ENCODE data around the gene SMPD4. TPM values are rescaled to one million over a fixed set of nuclear protein-coding genes. Genes with fewer than 3 reads are reported as not detected.
"Not testable (repeated sequence)": the region's sequence is repeated elsewhere in the genome, so short reads cannot be mapped to it uniquely, and the experiment has no call there.

Gene SMPD4
- total and polyA plus RNA-seq, 2 of the 13 experiments (the other 11 are each of a cell fraction or from before 2014, with no cell fraction given), result 63.2 to 70.5 TPM

DNA sequence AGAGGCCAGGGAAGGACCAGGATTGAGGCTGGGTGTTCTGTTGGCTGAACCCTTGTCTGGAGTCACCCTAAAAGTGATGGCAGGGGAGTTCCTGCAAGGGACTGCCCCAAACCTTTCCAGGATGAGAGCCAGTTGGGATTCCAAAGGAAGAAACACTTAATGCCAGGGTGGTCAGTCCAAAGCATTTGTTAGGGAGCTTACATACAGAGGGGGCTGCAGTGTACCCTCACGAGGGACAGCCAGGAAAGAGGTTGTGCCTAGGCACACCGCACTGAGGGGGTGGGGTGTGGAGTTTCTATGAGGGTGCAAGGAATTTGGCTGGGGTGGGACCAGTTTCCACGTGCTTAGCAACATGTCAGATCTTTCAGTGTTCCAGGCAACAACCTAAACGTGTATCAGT is 7.6 kb upstream of the SMPD4 start:
- 96% methylated on average over 2 of the region's 4 CpGs for WGBS (ENCODE audit: low lambda C conversion rate)

DNA sequence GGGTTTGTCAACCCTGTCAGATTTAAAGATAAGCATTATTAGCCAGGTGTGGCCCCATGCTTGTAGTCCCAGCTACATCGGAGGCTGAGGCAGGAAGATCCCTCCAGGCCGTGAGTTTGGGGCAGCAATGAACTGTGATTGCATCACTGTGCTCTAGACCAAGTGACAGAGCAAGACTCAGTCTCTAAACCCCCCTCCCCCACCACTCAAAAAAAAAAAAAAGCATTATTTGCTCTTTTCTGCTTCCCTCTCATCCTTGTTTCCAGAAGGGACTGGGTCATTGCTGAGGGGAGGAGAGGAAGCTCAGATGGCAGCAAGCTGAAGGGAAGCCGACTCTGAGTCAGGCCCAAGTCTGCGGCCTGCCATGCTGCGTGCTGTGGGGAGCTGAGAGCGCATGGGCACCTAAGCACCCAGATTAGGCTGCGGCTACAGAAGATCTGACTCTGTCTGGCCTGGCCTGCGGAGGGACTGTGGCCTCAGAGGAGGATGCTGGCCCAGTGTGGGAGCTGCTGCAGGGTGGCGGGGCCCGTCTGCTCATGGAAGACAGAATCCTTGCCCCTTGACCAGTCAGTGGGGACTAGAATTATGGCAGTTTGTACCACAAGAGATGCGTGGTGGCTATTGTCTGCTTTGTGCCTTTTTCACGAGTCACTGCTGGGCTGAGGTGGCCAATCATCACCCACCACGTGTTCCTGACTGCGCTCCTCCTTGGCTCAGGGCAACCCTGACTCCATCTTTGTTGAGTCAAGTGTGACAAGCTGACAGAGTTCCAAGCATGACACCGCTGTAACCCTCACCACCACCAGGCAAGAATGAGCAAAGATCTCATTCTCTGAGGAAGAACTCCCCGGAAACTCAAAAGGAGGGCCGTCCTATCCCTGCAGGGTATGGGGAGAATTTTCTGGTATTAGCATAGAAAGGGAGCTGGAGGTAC is 6.7 kb upstream of the SMPD4 start:
- H3K27me3 ChIP-seq (ENCODE audit: control insufficient read depth in 1 of 2, insufficient read depth in 2 of 2, low read length in 2 of 2); CTCF ChIA-PET (ENCODE audit: low intra/inter-chr PET ratio, low total read pairs); ATAC-seq; H3K9ac ChIP-seq (ENCODE audit: insufficient read depth, low read depth, low read length); H3K4me2 ChIP-seq (ENCODE audit: low read depth, low read length); H4K20me1 ChIP-seq (ENCODE audit: insufficient read depth, low read length); BruUV-seq (replicated peaks); H2AFZ ChIP-seq (ENCODE audit: low read length); H3K4me3 ChIP-seq (replicated peaks in 1 of 3; ENCODE audit: insufficient read depth in 1 of 3, low read depth in 2 of 3, low read length in 3 of 3); H3K9me3 ChIP-seq (ENCODE audit: low read length); H3K36me3 ChIP-seq (replicated peaks in 1 of 2; ENCODE audit: control insufficient read depth in 1 of 2, insufficient read depth in 2 of 2, low read length in 2 of 2); intact Hi-C loops (cut with micrococcal nuclease; ENCODE audit: unreplicated experiment); H3K27ac ChIP-seq (ENCODE audit: extremely low read length, insufficient read depth, low read length): not testable (repeated sequence)
- POLR2A ChIA-PET, result interaction anchor here (0.6 to 2.7 kb wide), 2 partner anchors 19 to 1299 kb away, joined by 3 to 11 read pairs; no protein-coding TSS in a partner anchor
- WGBS (ENCODE audit: low lambda C conversion rate), result 94% methylated on average over 15 of the region's 17 CpGs
- Histone ChIP-seq H3K4me1 (ENCODE audit: insufficient read depth, low read length) (peaks cover 30% of the 10 kb centered on the region), H3K79me2 (ENCODE audit: insufficient read depth, low read length) (peaks cover 16% of the 10 kb centered on the region)
- FAIRE-seq (peak; percentile 66), DNase-seq (ENCODE audit: low spot score) (peak; percentile 39)
- in situ Hi-C loops (cut with HindIII; ENCODE audit: extremely low pct_ligation_motif_present, low pct_unique_long_range_greater_than_20kb), result loop anchor here (25.0 kb wide), 1 partner anchor 1299 kb away; the partner anchor contains the start of genes MZT2A and TUBA3D
- TF ChIP-seq, protein P1, sequence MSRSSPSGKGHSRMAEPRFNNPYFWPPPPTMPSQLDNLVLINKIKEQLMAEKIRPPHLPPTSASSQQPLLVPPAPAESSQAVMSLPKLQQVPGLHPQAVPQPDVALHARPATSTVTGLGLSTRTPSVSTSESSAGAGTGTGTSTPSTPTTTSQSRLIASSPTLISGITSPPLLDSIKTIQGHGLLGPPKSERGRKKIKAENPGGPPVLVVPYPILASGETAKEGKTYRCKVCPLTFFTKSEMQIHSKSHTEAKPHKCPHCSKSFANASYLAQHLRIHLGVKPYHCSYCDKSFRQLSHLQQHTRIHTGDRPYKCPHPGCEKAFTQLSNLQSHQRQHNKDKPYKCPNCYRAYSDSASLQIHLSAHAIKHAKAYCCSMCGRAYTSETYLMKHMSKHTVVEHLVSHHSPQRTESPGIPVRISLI (CRISPR knock-in tag; IDR thresholded peaks at IDR 0.05; ENCODE audit: borderline replicate concordance), result peak; percentile 58; the same call in 1 of the 2 replicates
- TF ChIP-seq, protein P2, sequence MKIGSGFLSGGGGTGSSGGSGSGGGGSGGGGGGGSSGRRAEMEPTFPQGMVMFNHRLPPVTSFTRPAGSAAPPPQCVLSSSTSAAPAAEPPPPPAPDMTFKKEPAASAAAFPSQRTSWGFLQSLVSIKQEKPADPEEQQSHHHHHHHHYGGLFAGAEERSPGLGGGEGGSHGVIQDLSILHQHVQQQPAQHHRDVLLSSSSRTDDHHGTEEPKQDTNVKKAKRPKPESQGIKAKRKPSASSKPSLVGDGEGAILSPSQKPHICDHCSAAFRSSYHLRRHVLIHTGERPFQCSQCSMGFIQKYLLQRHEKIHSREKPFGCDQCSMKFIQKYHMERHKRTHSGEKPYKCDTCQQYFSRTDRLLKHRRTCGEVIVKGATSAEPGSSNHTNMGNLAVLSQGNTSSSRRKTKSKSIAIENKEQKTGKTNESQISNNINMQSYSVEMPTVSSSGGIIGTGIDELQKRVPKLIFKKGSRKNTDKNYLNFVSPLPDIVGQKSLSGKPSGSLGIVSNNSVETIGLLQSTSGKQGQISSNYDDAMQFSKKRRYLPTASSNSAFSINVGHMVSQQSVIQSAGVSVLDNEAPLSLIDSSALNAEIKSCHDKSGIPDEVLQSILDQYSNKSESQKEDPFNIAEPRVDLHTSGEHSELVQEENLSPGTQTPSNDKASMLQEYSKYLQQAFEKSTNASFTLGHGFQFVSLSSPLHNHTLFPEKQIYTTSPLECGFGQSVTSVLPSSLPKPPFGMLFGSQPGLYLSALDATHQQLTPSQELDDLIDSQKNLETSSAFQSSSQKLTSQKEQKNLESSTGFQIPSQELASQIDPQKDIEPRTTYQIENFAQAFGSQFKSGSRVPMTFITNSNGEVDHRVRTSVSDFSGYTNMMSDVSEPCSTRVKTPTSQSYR (CRISPR knock-in tag; IDR thresholded peaks at IDR 0.05; ENCODE audit: borderline replicate concordance), result peak; percentile 50; the same call in 1 of the 2 replicates
- TF ChIP-seq CEBPB (IDR thresholded peaks at IDR 0.05; ENCODE audit: borderline replicate concordance, low read depth, low read length), result peak; percentile 72; the same call in 1 of the 2 replicates
- TF ChIP-seq, protein P3, sequence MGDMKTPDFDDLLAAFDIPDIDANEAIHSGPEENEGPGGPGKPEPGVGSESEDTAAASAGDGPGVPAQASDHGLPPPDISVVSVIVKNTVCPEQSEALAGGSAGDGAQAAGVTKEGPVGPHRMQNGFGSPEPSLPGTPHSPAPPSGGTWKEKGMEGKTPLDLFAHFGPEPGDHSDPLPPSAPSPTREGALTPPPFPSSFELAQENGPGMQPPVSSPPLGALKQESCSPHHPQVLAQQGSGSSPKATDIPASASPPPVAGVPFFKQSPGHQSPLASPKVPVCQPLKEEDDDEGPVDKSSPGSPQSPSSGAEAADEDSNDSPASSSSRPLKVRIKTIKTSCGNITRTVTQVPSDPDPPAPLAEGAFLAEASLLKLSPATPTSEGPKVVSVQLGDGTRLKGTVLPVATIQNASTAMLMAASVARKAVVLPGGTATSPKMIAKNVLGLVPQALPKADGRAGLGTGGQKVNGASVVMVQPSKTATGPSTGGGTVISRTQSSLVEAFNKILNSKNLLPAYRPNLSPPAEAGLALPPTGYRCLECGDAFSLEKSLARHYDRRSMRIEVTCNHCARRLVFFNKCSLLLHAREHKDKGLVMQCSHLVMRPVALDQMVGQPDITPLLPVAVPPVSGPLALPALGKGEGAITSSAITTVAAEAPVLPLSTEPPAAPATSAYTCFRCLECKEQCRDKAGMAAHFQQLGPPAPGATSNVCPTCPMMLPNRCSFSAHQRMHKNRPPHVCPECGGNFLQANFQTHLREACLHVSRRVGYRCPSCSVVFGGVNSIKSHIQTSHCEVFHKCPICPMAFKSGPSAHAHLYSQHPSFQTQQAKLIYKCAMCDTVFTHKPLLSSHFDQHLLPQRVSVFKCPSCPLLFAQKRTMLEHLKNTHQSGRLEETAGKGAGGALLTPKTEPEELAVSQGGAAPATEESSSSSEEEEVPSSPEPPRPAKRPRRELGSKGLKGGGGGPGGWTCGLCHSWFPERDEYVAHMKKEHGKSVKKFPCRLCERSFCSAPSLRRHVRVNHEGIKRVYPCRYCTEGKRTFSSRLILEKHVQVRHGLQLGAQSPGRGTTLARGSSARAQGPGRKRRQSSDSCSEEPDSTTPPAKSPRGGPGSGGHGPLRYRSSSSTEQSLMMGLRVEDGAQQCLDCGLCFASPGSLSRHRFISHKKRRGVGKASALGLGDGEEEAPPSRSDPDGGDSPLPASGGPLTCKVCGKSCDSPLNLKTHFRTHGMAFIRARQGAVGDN (CRISPR knock-in tag; IDR thresholded peaks at IDR 0.05), result peak; percentile 39; the same call in 1 of the 2 replicates
- TF ChIP-seq AGO2 (optimal IDR thresholded peaks at IDR 0.05; ENCODE audit: low read depth, low read length), result peak; percentile 49

More for the DNA sequence above, 7.6 kb upstream of the SMPD4 start:
- FAIRE-seq; H3K9me3 ChIP-seq (ENCODE audit: low read length); H3K9ac ChIP-seq (ENCODE audit: insufficient read depth, low read depth, low read length); ATAC-seq; CTCF ChIA-PET (ENCODE audit: low intra/inter-chr PET ratio, low total read pairs); POLR2A ChIA-PET; H3K27me3 ChIP-seq (ENCODE audit: control insufficient read depth in 1 of 2, insufficient read depth in 2 of 2, low read length in 2 of 2); H3K27ac ChIP-seq (ENCODE audit: extremely low read length, insufficient read depth, low read length); H4K20me1 ChIP-seq (ENCODE audit: insufficient read depth, low read length); H3K79me2 ChIP-seq (ENCODE audit: insufficient read depth, low read length); H2AFZ ChIP-seq (ENCODE audit: low read length); DNase-seq (ENCODE audit: low spot score); H3K4me3 ChIP-seq (replicated peaks in 1 of 3; ENCODE audit: insufficient read depth in 1 of 3, low read depth in 2 of 3, low read length in 3 of 3); H3K4me2 ChIP-seq (ENCODE audit: low read depth, low read length); H3K36me3 ChIP-seq (replicated peaks in 1 of 2; ENCODE audit: control insufficient read depth in 1 of 2, insufficient read depth in 2 of 2, low read length in 2 of 2); BruUV-seq (replicated peaks); intact Hi-C loops (cut with micrococcal nuclease; ENCODE audit: unreplicated experiment): not testable (repeated sequence)
- TF ChIP-seq AKAP8 (CRISPR knock-in tag; IDR thresholded peaks at IDR 0.05), result 0 out of 2 replicates have a peak, but pooled peaks have one; percentile 63
- in situ Hi-C loops (cut with HindIII; ENCODE audit: extremely low pct_ligation_motif_present, low pct_unique_long_range_greater_than_20kb), result loop anchor here (25.0 kb wide), 1 partner anchor 1298 kb away; the partner anchor contains the start of genes MZT2A and TUBA3D
- peaks cover 22% of the 10 kb centered on the region for H3K4me1 ChIP-seq (ENCODE audit: insufficient read depth, low read length)

Measured in HepG2 (cell line).